NCI-H1694 (cell line): ENCODE measurements around the gene CORO2A.
"Not testable (repeated sequence)": the region's sequence is repeated elsewhere in the genome, so short reads cannot be mapped to it uniquely, and the experiment has no call there.

ENCODE experiments used
- DNase-seq: peaks from one replicate; lab custom pipeline; 2025; lab: John Stamatoyannopoulos, UW

CORO2A gene

GRCh38 chr9:98191181-98191608 is 1.2 kb downstream of the CORO2A start:
- no peak for DNase-seq

- no peak for DNase-seq
Measured at GRCh38 chr9:98190757-98191105, 1.7 kb downstream of the CORO2A start.

GRCh38 chr9:98189412-98189811 is 3.0 kb downstream of the CORO2A start:
- DNase-seq = no peak

GRCh38 chr9:98187926-98188325 is 4.5 kb downstream of the CORO2A start:
- DNase-seq = no peak

- DNase-seq = no peak
Measured at GRCh38 chr9:98186236-98186635, 6.2 kb downstream of the CORO2A start.

GRCh38 chr9:98185611-98186171 is 6.7 kb downstream of the CORO2A start:
- DNase-seq = peak; percentile 61

- no peak for DNase-seq
Measured at GRCh38 chr9:98185021-98185567, 7.3 kb downstream of the CORO2A start.

GRCh38 chr9:98184326-98184725 is 8.1 kb downstream of the CORO2A start:
- no peak for DNase-seq

GRCh38 chr9:98182889-98183599 is 9.4 kb downstream of the CORO2A start:
- DNase-seq = no peak

GRCh38 chr9:98182069-98182820 is 10.2 kb downstream of the CORO2A start:
- DNase-seq = no peak

GRCh38 chr9:98181746-98182068 is 10.7 kb downstream of the CORO2A start:
- no peak for DNase-seq

GRCh38 chr9:98180996-98181395 is 11.4 kb downstream of the CORO2A start:
- no peak for DNase-seq

GRCh38 chr9:98178874-98179850 is 13.3 kb downstream of the CORO2A start:
- no peak for DNase-seq

GRCh38 chr9:98176391-98177259 is 15.8 kb downstream of the CORO2A start:
- DNase-seq = no peak

- DNase-seq = no peak
Measured at GRCh38 chr9:98175762-98176161, 16.7 kb downstream of the CORO2A start.

GRCh38 chr9:98175028-98175569 is 17.3 kb downstream of the CORO2A start:
- DNase-seq = no peak

GRCh38 chr9:98174502-98174918 is 17.9 kb downstream of the CORO2A start:
- not testable (repeated sequence) for DNase-seq

GRCh38 chr9:98173181-98173580 is 19.3 kb downstream of the CORO2A start:
- no peak for DNase-seq

- no peak for DNase-seq
Measured at GRCh38 chr9:98172604-98173003, 19.8 kb downstream of the CORO2A start.

- DNase-seq = no peak
Measured at GRCh38 chr9:98171176-98171925, 21.1 kb downstream of the CORO2A start.
